PC-9 (cell line): ENCODE data around the gene HCN4. TPM values are rescaled to one million over a fixed set of nuclear protein-coding genes. Genes with fewer than 3 reads are reported as not detected.

Source experiments
- BruUV-seq: library from RNA; stranded (reverse); fragments of 400-500 nt; replicated peaks from 2 replicates; lab custom pipeline; 2021; lab: Mats Ljungman, UMichigan
- CTCF ChIA-PET: fragments of 300-600 bp; sonication (Branson Sonifier 250); formaldehyde crosslinking; loops from one replicate; lab custom pipeline; 2022; ENCODE audit warnings: antibody characterized with exemption; lab: Charles Lee
- POLR2A ChIA-PET: fragments of 300-600 bp; sonication (Branson Sonifier 250); formaldehyde crosslinking; loops from one replicate; lab custom pipeline; 2022; ENCODE audit warnings: antibody characterized with exemption; ENCODE audit not compliant: unreplicated experiment; lab: Charles Lee
- DNase-seq, 2 experiments: peaks; one replicate each; pipeline versions ENCODE4 v3.0.0 to v3.0.0-alpha.2; 2015 to 2022; ENCODE audit warnings: mixed read lengths in 1 of 2
- H2AFZ ChIP-seq: fragments of 200-600 bp; sonication (generic); 2 replicates; pipeline ENCODE4 v1.8.1; 2017; ENCODE audit warnings: antibody characterized with exemption
- H3F3A ChIP-seq: fragments of 200-600 bp; sonication (generic); 2 replicates; pipeline ENCODE4 v1.8.1; 2017; ENCODE audit warnings: antibody characterized with exemption, mild to moderate bottlenecking, low read depth; ENCODE audit not compliant: insufficient read depth
- H3K27ac ChIP-seq: fragments of 200-600 bp; sonication (generic); 2 replicates; pipeline ENCODE4 v1.6.1; 2016; ENCODE audit warnings: mixed run types
- H3K27me3 ChIP-seq: fragments of 200-600 bp; sonication (generic); 2 replicates; pipeline ENCODE4 v1.6.1; 2016; ENCODE audit warnings: low read depth, mixed run types; ENCODE audit not compliant: insufficient read depth
- H3K36me3 ChIP-seq: fragments of 200-600 bp; sonication (generic); 2 replicates; pipeline ENCODE4 v1.6.1; 2016; ENCODE audit warnings: low read depth, mixed run types
- H3K4me1 ChIP-seq: fragments of 200-600 bp; sonication (generic); replicated peaks from 2 replicates; pipeline ENCODE4 v1.6.1; 2016; ENCODE audit warnings: mixed run types; ENCODE audit not compliant: insufficient read depth
- H3K4me2 ChIP-seq: fragments of 200-600 bp; sonication (generic); 2 replicates; pipeline ENCODE4 v1.6.1; 2017; ENCODE audit warnings: mixed run types
- H3K4me3 ChIP-seq: fragments of 200-600 bp; sonication (generic); 2 replicates; pipeline ENCODE4 v1.6.1; 2016; ENCODE audit warnings: mixed run types
- H3K79me2 ChIP-seq: fragments of 200-600 bp; sonication (generic); 2 replicates; pipeline ENCODE4 v1.6.1; 2017; ENCODE audit warnings: low read depth, mixed run types
- H3K9me2 ChIP-seq: fragments of 200-600 bp; sonication (generic); 2 replicates; pipeline ENCODE4 v1.8.1; 2017; ENCODE audit warnings: mild to moderate bottlenecking; ENCODE audit not compliant: insufficient read depth
- H3K9me3 ChIP-seq: fragments of 200-600 bp; sonication (generic); 2 replicates; pipeline ENCODE4 v1.8.1; 2016; ENCODE audit warnings: low read depth; ENCODE audit not compliant: insufficient read depth
- H4K20me1 ChIP-seq: fragments of 200-600 bp; sonication (generic); 2 replicates; pipeline ENCODE4 v1.8.1; 2017; ENCODE audit not compliant: insufficient read depth
- EZH2 ChIP-seq: fragments of 200-600 bp; sonication (generic); IDR thresholded peaks from 2 replicates; pipeline ENCODE4 v1.8.0; 2017; ENCODE audit warnings: antibody characterized with exemption, low read depth
- intact Hi-C: fragments of 100-400 bp; cut with micrococcal nuclease; formaldehyde crosslinking; loops from one replicate; pipeline ENCODE4 v1.10.0; 2022; ENCODE audit not compliant: unreplicated experiment
- total RNA-seq: library from RNA; stranded (reverse); gene quantifications from 2 replicates; pipeline ENCODE4 v1.2.3, GENCODE V29; 2021
- TF ChIP-seq, protein P1 (sequence below): fragments of 200-600 bp; sonication (generic); conservative IDR thresholded peaks from 2 replicates; pipeline ENCODE4 v1.6.1; 2017; ENCODE audit warnings: mixed run types, antibody characterized with exemption, mild to moderate bottlenecking, moderate library complexity

The HCN4 gene
- total RNA-seq, 1 experiment from 2014 or later = not detected

- TF ChIP-seq EZH2 = no peak
- TF ChIP-seq, protein P1, sequence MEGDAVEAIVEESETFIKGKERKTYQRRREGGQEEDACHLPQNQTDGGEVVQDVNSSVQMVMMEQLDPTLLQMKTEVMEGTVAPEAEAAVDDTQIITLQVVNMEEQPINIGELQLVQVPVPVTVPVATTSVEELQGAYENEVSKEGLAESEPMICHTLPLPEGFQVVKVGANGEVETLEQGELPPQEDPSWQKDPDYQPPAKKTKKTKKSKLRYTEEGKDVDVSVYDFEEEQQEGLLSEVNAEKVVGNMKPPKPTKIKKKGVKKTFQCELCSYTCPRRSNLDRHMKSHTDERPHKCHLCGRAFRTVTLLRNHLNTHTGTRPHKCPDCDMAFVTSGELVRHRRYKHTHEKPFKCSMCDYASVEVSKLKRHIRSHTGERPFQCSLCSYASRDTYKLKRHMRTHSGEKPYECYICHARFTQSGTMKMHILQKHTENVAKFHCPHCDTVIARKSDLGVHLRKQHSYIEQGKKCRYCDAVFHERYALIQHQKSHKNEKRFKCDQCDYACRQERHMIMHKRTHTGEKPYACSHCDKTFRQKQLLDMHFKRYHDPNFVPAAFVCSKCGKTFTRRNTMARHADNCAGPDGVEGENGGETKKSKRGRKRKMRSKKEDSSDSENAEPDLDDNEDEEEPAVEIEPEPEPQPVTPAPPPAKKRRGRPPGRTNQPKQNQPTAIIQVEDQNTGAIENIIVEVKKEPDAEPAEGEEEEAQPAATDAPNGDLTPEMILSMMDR = no peak
- Histone ChIP-seq H3K4me3 (no peak overlapping the region), H3K9me2 (no peaks in the 10 kb centered on the region), H4K20me1 (no peaks in the 10 kb centered on the region), H3K27ac (no peak overlapping the region), H3K79me2 (no peaks in the 10 kb centered on the region), H3K27me3 (peaks cover 4% of the 10 kb centered on the region; the same call in 1 of the 2 replicates), H2AFZ (no peak overlapping the region), H3K9me3 (no peaks in the 10 kb centered on the region), H3F3A (no peaks in the 10 kb centered on the region), H3K4me1 (no peaks in the 10 kb centered on the region), H3K4me2 (no peak overlapping the region), H3K36me3 (no peaks in the 10 kb centered on the region)
- POLR2A ChIA-PET = no interaction called here
- DNase-seq = no peak
- no TSS peak for BruUV-seq
- intact Hi-C loops = no loop called here
- CTCF ChIA-PET = no interaction called here
These were observed 7.1 kb upstream of the HCN4 start for GRCh38 chr15:73375755-73376305.

DNA sequence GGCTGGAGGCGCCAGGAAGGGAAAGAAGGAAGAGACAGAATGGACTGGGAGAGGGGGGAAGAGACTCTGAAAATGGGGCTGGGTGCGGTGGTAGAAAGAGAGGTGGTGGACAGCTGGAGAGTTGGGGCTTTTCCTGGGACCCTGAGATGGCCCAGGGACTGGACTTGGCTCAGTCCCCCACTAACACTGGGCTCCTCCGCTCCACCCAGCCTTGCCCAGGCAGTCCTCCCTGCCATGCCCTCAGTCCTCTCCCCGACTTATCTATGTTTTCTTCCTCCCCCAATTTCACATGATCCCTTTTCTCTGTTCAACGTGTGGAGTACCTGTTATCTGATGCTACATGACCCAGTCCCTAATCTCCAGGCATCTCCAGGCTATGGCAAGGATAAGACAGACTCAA, 6.3 kb upstream of the HCN4 start:
- H3K79me2 ChIP-seq = no peaks in the 10 kb centered on the region
- no peaks in the 10 kb centered on the region for H3K9me2 ChIP-seq
- no peaks in the 10 kb centered on the region for H3K4me1 ChIP-seq
- H3K36me3 ChIP-seq = no peaks in the 10 kb centered on the region
- no peak overlapping the region for H3K4me2 ChIP-seq
- no peaks in the 10 kb centered on the region for H4K20me1 ChIP-seq
- POLR2A ChIA-PET = no interaction called here
- CTCF ChIA-PET = no interaction called here
- intact Hi-C loops = no loop called here
- H3K27ac ChIP-seq = no peak overlapping the region
- H3K27me3 ChIP-seq = peaks cover 10% of the 10 kb centered on the region; the same call in 1 of the 2 replicates
- no peaks in the 10 kb centered on the region for H3F3A ChIP-seq
- no peak for TF ChIP-seq EZH2
- TF ChIP-seq, protein P1 = no peak
- H2AFZ ChIP-seq = no peak overlapping the region
- H3K4me3 ChIP-seq = no peak overlapping the region
- DNase-seq = no peak
- no TSS peak for BruUV-seq
- H3K9me3 ChIP-seq = no peaks in the 10 kb centered on the region

DNA sequence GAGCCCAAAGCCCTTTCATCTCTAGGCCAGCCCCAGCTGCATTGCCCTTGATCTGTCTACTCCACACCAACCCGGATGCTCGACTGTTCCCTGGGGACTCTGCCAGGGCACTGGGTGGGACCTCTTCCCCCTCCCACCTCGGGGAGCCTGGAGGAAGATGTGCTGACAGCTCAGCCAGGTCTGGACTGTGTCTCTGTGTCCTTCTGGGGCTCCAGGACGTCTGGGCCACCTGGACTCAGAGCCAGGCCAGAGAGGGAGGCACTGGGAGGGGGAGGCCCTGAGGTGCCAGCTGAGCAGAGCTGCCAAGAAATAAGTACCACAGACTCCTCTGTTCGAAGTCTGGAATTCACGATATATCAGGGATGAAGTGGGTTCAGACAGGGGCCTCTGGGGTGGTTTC, 5.8 kb upstream of the HCN4 start:
- BruUV-seq = no TSS peak
- Histone ChIP-seq H3K36me3 (no peaks in the 10 kb centered on the region), H4K20me1 (no peaks in the 10 kb centered on the region), H3K9me2 (no peaks in the 10 kb centered on the region), H3K4me1 (no peaks in the 10 kb centered on the region), H2AFZ (no peak overlapping the region), H3K79me2 (no peaks in the 10 kb centered on the region), H3K27ac (no peak overlapping the region), H3F3A (no peaks in the 10 kb centered on the region), H3K9me3 (no peaks in the 10 kb centered on the region), H3K4me2 (no peak overlapping the region), H3K4me3 (no peak overlapping the region), H3K27me3 (peaks cover 13% of the 10 kb centered on the region; the same call in 1 of the 2 replicates)
- TF ChIP-seq, protein P1 = no peak
- TF ChIP-seq EZH2 = no peak
- intact Hi-C loops = no loop called here
- ChIA-PET CTCF (no interaction called here), POLR2A (no interaction called here)
- no peak for DNase-seq
